Gastroesophageal sphincter (tissue), 3 donors: ENCODE measurements around the gene DDIT4.

Experiments
- POLR2AphosphoS5 ChIP-seq: sonication (generic); formaldehyde crosslinking; IDR thresholded peaks from one replicate; pipeline ENCODE4 v1.6.1; 2017; ENCODE audit warnings: antibody characterized with exemption
- TF ChIP-seq, protein P1 (sequence below), 4 experiments: fragments of 200-600 bp in 2 of 4; fragments of 450-650 bp in 2 of 4; sonication (generic) in 1 of 4; IDR thresholded peaks; one replicate each; pipeline ENCODE4 v1.5.1; 2017 to 2019; ENCODE audit warnings: antibody characterized with exemption in 4 of 4, mild to moderate bottlenecking in 2 of 4, moderate library complexity in 2 of 4

- TF ChIP-seq, protein P1, sequence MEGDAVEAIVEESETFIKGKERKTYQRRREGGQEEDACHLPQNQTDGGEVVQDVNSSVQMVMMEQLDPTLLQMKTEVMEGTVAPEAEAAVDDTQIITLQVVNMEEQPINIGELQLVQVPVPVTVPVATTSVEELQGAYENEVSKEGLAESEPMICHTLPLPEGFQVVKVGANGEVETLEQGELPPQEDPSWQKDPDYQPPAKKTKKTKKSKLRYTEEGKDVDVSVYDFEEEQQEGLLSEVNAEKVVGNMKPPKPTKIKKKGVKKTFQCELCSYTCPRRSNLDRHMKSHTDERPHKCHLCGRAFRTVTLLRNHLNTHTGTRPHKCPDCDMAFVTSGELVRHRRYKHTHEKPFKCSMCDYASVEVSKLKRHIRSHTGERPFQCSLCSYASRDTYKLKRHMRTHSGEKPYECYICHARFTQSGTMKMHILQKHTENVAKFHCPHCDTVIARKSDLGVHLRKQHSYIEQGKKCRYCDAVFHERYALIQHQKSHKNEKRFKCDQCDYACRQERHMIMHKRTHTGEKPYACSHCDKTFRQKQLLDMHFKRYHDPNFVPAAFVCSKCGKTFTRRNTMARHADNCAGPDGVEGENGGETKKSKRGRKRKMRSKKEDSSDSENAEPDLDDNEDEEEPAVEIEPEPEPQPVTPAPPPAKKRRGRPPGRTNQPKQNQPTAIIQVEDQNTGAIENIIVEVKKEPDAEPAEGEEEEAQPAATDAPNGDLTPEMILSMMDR (IDR thresholded peaks at IDR 0.05), result no peak
- TF ChIP-seq POLR2AphosphoS5, result no peak
Measured at GRCh38 chr10:72316748-72317435, 43.2 kb downstream of the DDIT4 start.
